COLO668 (cell line): Measurements from ENCODE around the gene RAD23A.
"Not testable (repeated sequence)": the region's sequence is repeated elsewhere in the genome, so short reads cannot be mapped to it uniquely, and the experiment has no call there.

Experiments used
- DNase-seq: peaks from one replicate; lab custom pipeline; 2025; ENCODE audit not compliant: unreplicated experiment; lab: John Stamatoyannopoulos, UW

RAD23A gene

GRCh38 chr19:12954612-12954962 lies 8.9 kb downstream of the RAD23A start:
- DNase-seq, result no peak

GRCh38 chr19:12955575-12955974 lies 9.9 kb downstream of the RAD23A start:
- not testable (repeated sequence) for DNase-seq

- no peak for DNase-seq
These were observed 10.3 kb downstream of the RAD23A start for GRCh38 chr19:12955996-12956395.

- peak; percentile 88 for DNase-seq
These were observed 11.1 kb downstream of the RAD23A start, which contains the start of gene GADD45GIP1 for GRCh38 chr19:12956446-12957388. Gene GADD45GIP1 (minus strand): TSS chr19:12957223. CDS start chr19:12957212, 11 bp downstream.

GRCh38 chr19:12957389-12957952 lies 11.8 kb downstream of the RAD23A start:
- not testable (repeated sequence) for DNase-seq

- no peak for DNase-seq
These were observed 13.8 kb downstream of the RAD23A start for GRCh38 chr19:12959481-12959880.

- peak; percentile 84 for DNase-seq
These were observed 19.6 kb downstream of the RAD23A start for GRCh38 chr19:12965017-12965811.

GRCh38 chr19:12965812-12966135 lies 20.1 kb downstream of the RAD23A start:
- no peak for DNase-seq

GRCh38 chr19:12967907-12968306 lies 22.2 kb downstream of the RAD23A start:
- DNase-seq, result no peak

GRCh38 chr19:12969292-12969988 lies 23.8 kb downstream of the RAD23A start, which contains the start of gene DAND5:
Gene DAND5 (plus strand): TSS chr19:12969576. CDS start chr19:12969661, 85 bp downstream.
- DNase-seq, result no peak

- DNase-seq, result no peak
These were observed 24.6 kb downstream of the RAD23A start for GRCh38 chr19:12970070-12970820.

- DNase-seq, result no peak
These were observed 27.6 kb downstream of the RAD23A start for GRCh38 chr19:12973236-12973635.

- peak; percentile 20 for DNase-seq
These were observed 28.9 kb downstream of the RAD23A start for GRCh38 chr19:12974301-12975220.

GRCh38 chr19:12975221-12975741 lies 29.6 kb downstream of the RAD23A start:
- no peak for DNase-seq

GRCh38 chr19:12976109-12976508 lies 30.4 kb downstream of the RAD23A start:
- DNase-seq, result not testable (repeated sequence)

- no peak for DNase-seq
These were observed 34.3 kb downstream of the RAD23A start for GRCh38 chr19:12979974-12980373.

- no peak for DNase-seq
These were observed 37.0 kb downstream of the RAD23A start for GRCh38 chr19:12982648-12983047.

- DNase-seq, result no peak
These were observed 37.4 kb downstream of the RAD23A start for GRCh38 chr19:12983091-12983490.
